GM18499 (cell line): Measurements from ENCODE around the gene MKNK1.

Source experiments
- ATAC-seq: cut with Tn5 transposase; IDR thresholded peaks from one replicate; pipeline ENCODE4 v1.9.1; 2021; ENCODE audit warnings: moderate number of reproducible peaks; ENCODE audit not compliant: insufficient read depth, unreplicated experiment

The MKNK1 gene

GRCh38 chr1:46526691-46527291 lies 77.3 kb downstream of the MKNK1 start:
- ATAC-seq = no peak

GRCh38 chr1:46526013-46526690 lies 77.9 kb downstream of the MKNK1 start:
- ATAC-seq = no peak

GRCh38 chr1:46525253-46525983 lies 78.7 kb downstream of the MKNK1 start:
- no peak for ATAC-seq

- no peak for ATAC-seq
These were observed 79.2 kb downstream of the MKNK1 start for GRCh38 chr1:46524843-46525242.

GRCh38 chr1:46523496-46524353 lies 80.3 kb downstream of the MKNK1 start:
- no peak for ATAC-seq

GRCh38 chr1:46522969-46523320 lies 81.1 kb downstream of the MKNK1 start:
- ATAC-seq = no peak

- no peak for ATAC-seq
These were observed 81.7 kb downstream of the MKNK1 start for GRCh38 chr1:46522184-46522968.

GRCh38 chr1:46521414-46521813 lies 82.7 kb downstream of the MKNK1 start:
- no peak for ATAC-seq

GRCh38 chr1:46520063-46520911 lies 83.8 kb downstream of the MKNK1 start:
- no peak for ATAC-seq

GRCh38 chr1:46519209-46519608 lies 84.9 kb downstream of the MKNK1 start:
- no peak for ATAC-seq

GRCh38 chr1:46517932-46518498 lies 86.1 kb downstream of the MKNK1 start:
- ATAC-seq = no peak

GRCh38 chr1:46517010-46517600 lies 87.0 kb downstream of the MKNK1 start:
- ATAC-seq = no peak

- ATAC-seq = no peak
These were observed 87.7 kb downstream of the MKNK1 start for GRCh38 chr1:46516200-46516950.

- no peak for ATAC-seq
These were observed 88.5 kb downstream of the MKNK1 start for GRCh38 chr1:46515576-46515975.

GRCh38 chr1:46513536-46513935 lies 90.5 kb downstream of the MKNK1 start:
- no peak for ATAC-seq

GRCh38 chr1:46512792-46513190 lies 91.3 kb downstream of the MKNK1 start:
- ATAC-seq = no peak

GRCh38 chr1:46512135-46512791 lies 91.8 kb downstream of the MKNK1 start:
- no peak for ATAC-seq
